Measurements from ENCODE around the gene ZNF329.

- TF ChIP-seq EZH2 (IDR thresholded peaks at IDR 0.05; ENCODE audit: low read depth, unreplicated experiment) (no peak), CTCF (conservative IDR thresholded peaks at IDR 0.05; ENCODE audit: low read depth in 2 of 2) (no peak), POLR2AphosphoS5 (IDR thresholded peaks at IDR 0.05; ENCODE audit: low read depth) (no peak), EZH2phosphoT487 (IDR thresholded peaks at IDR 0.05; ENCODE audit: unreplicated experiment) (no peak), REST (IDR thresholded peaks at IDR 0.05; ENCODE audit: unreplicated experiment) (no peak)
Observed at GRCh38 chr19:58086825-58087710, 63.5 kb downstream of the ZNF329 start.
